Measurements from ENCODE around the gene OLA1. TPM values are rescaled to one million over a fixed set of nuclear protein-coding genes. Genes with fewer than 3 reads are reported as not detected.

OLA1 gene
- total and polyA plus RNA-seq, 2 of the 13 experiments (the other 11 are each of a cell fraction or from before 2014, with no cell fraction given) = 153 to 241 TPM

GRCh38 chr2:174247474-174248186, 702 bp downstream of the OLA1 start (continued):
- no peak for TF ChIP-seq ZBTB40 (IDR thresholded peaks at IDR 0.05)
- no peak for TF ChIP-seq ZBTB40 (CRISPR knock-in tag; IDR thresholded peaks at IDR 0.05)
- no peak for TF ChIP-seq ZNF253 (CRISPR knock-in tag; IDR thresholded peaks at IDR 0.05; ENCODE audit: borderline replicate concordance)
- no peak for TF ChIP-seq ZNF264 (CRISPR knock-in tag; IDR thresholded peaks at IDR 0.05)
- no peak for TF ChIP-seq PBX2 (CRISPR knock-in tag; IDR thresholded peaks at IDR 0.05)
- no peak for TF ChIP-seq RFX1 (IDR thresholded peaks at IDR 0.05)
- TF ChIP-seq POGZ (CRISPR knock-in tag; IDR thresholded peaks at IDR 0.05) = no peak
- no peak for TF ChIP-seq NPAS2 (CRISPR knock-in tag; IDR thresholded peaks at IDR 0.05; ENCODE audit: borderline replicate concordance)
- TF ChIP-seq ZNF660 (CRISPR knock-in tag; IDR thresholded peaks at IDR 0.05; ENCODE audit: borderline replicate concordance, low read depth) = peak; percentile 82; the same call in 1 of the 2 replicates
- 0 out of 2 replicates have a peak, but pooled peaks have one; percentile 62 for TF ChIP-seq ZNF30 (CRISPR knock-in tag; IDR thresholded peaks at IDR 0.05)
- TF ChIP-seq ZNF883 (CRISPR knock-in tag; IDR thresholded peaks at IDR 0.05; ENCODE audit: not compliant biosample characterization) = no peak
- TF ChIP-seq ATF3 (CRISPR knock-in tag; IDR thresholded peaks at IDR 0.05) = no peak
- no peak; the same call in 1 of the 2 replicates for TF ChIP-seq RORA (CRISPR knock-in tag; IDR thresholded peaks at IDR 0.05)
- no peak for TF ChIP-seq HNRNPL (IDR thresholded peaks at IDR 0.05; ENCODE audit: low read depth, low read length)
- TF ChIP-seq MXI1 (IDR thresholded peaks at IDR 0.05; ENCODE audit: borderline replicate concordance, low read depth, low read length) = no peak
- peak; percentile 60; the same call in 1 of the 2 replicates for TF ChIP-seq NR2F6 (IDR thresholded peaks at IDR 0.05)
- TF ChIP-seq NR2F6 (CRISPR knock-in tag; IDR thresholded peaks at IDR 0.05) = peak; percentile 48; the same call in 1 of the 2 replicates
- no peak for TF ChIP-seq HNF1B (CRISPR knock-in tag; IDR thresholded peaks at IDR 0.05)

All from HepG2 (cell line).